SU-DHL-6 (cell line): ENCODE measurements around the gene SPINK14.

Experiments
- EZH2phosphoT487 ChIP-seq: fragments of 200-600 bp; sonication (generic), shearing (Covaris generic); conservative IDR thresholded peaks from 2 replicates; pipeline ENCODE4 v1.6.1; 2018; ENCODE audit warnings: mild to moderate bottlenecking, antibody characterized with exemption, low read length, moderate library complexity, mixed read lengths
- TF ChIP-seq, protein P1 (sequence below): fragments of 200-600 bp; sonication (generic); IDR thresholded peaks from one replicate; pipeline ENCODE4 v1.5.1; 2017; ENCODE audit warnings: antibody characterized with exemption, mild to moderate bottlenecking, low read length, moderate library complexity; ENCODE audit not compliant: insufficient read depth, poor library complexity, severe bottlenecking

DNA sequence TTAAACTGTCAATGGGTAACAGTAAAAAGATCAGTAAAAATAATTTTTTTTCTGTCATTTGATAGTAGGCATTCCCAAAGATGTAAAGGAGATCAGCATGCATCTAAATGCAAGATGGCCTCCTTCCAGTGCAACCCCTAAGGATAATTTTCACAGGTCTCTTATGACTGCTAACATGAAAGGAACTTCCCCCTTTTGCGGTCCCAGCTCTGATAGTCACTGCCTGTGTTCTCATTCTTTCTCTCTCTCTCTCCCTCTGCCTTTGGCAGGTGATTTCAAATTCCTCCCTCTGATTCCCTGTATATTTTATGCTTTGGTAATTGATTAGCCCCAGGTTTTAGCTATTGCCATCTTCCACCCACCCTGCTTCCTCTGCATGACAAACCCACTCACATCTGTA is 8.9 kb downstream of the SPINK14 start:
- TF ChIP-seq, protein P1, sequence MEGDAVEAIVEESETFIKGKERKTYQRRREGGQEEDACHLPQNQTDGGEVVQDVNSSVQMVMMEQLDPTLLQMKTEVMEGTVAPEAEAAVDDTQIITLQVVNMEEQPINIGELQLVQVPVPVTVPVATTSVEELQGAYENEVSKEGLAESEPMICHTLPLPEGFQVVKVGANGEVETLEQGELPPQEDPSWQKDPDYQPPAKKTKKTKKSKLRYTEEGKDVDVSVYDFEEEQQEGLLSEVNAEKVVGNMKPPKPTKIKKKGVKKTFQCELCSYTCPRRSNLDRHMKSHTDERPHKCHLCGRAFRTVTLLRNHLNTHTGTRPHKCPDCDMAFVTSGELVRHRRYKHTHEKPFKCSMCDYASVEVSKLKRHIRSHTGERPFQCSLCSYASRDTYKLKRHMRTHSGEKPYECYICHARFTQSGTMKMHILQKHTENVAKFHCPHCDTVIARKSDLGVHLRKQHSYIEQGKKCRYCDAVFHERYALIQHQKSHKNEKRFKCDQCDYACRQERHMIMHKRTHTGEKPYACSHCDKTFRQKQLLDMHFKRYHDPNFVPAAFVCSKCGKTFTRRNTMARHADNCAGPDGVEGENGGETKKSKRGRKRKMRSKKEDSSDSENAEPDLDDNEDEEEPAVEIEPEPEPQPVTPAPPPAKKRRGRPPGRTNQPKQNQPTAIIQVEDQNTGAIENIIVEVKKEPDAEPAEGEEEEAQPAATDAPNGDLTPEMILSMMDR: no peak
- TF ChIP-seq EZH2phosphoT487: no peak
